Fibroblast of lung (primary cell): ENCODE results near the gene RIPK3.

ENCODE experiments used
- CTCF ChIP-seq, 2 donors: IDR thresholded peaks in 1 of 2; conservative IDR thresholded peaks in 1 of 2; 1 replicate in 1 of 2; 2 replicates in 1 of 2; pipeline ENCODE4 v1.5.1; 2011 to 2012; ENCODE audit warnings: low read length in 2 of 2, control low read depth in 1 of 2, inconsistent platforms in 1 of 2, low read depth in 1 of 2, mild to moderate bottlenecking in 1 of 2
- EZH2 ChIP-seq: IDR thresholded peaks from 2 replicates; pipeline ENCODE4 v1.5.1; 2012; ENCODE audit warnings: low read length, control low read depth, mild to moderate bottlenecking; ENCODE audit errors: missing control alignments

- TF ChIP-seq CTCF (conservative IDR thresholded peaks at IDR 0.05 in 1 of 2, IDR thresholded peaks at IDR 0.05 in 1 of 2; ENCODE audit: low read depth in 1 of 2, low read length in 2 of 2) = no peak
- TF ChIP-seq EZH2 = no peak
Observed at GRCh38 chr14:24335461-24336171, 4.2 kb downstream of the RIPK3 start.
